ENCODE results near the gene CD209.
"Not testable (repeated sequence)": the region's sequence is repeated elsewhere in the genome, so short reads cannot be mapped to it uniquely, and the experiment has no call there.

Gene CD209

DNA sequence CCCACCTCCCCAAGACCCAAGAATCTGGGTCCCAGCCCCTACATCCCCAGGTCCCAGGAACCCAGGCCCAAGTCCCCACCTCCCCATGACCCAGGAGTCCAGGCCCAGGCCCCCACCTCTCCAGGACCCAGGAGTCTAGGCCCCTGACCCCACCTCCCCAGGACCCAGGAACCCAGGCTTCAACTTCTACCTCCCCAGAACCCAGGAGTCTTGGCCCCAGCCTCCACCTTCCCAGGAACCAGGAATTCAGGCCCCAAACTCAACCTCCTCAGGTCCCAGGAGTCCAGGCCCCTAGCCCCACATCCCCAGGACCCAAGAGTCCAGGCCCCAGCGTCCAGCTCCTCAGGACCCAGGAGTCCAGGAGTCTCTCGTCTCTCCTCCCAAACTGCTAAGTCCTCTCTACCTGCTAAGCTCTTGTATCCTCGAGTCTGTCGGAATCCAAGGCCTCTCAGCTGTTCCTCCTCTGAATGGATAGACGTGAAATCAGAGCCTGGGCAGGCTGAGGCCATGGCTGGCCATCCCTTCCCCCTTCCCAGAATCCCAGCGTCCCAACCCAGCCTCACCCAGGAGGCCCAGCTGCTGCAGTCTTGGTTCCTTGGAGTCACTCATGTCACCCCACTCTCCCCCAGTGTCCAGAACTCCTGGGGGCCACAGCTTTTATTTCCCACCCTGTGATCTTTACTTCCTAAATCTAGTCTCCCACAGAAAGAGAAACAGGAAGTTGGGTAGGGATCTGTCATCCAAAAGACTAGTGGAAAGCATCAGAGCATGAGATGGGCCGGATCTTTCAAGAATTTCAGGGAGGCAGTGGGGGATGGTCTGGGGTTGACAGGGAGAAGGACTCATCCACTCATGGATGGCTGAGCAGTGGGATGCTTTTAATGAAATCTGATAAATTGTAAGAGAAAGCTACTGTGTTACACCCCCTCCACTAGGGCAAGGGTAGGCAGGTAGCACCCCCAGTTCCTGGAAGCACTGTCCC is at the start of gene CD209:
TSS of gene CD209 (minus strand) at position 632 of the 982 bp plus-strand sequence. CDS start at position 609, 23 bp downstream.
- DNase-seq: no peak

DNA sequence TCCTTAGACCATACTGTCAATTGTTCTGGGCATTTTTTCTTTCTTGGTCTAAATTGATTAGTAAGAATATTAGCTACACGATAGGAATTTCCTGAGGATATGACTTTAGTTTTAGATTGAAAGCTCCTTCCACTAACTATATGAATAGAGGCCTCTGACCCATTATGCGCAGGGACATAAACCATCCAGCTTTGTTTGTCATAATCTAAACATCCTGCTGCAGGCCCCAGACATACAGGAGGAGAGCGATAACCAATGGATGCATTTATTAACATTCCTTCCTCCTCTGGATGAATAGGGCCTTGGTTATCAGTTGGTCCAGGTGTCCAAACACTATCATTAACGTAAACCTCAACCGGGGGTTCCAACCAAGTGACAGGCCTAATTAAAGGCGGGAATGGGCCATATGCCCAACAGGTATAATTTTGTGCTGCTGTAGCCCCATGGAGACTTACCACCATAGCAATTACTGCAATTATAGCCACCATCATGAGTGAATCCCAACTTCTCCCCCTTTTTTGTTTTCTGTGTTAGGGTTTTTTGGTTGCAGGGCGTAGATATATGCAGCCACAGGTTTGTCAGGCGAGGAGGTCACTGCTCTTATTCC is 48.3 kb upstream of the CD209 start:
- no peak for DNase-seq

GRCh38 chr19:7793493-7793892 is 46.2 kb upstream of the CD209 start:
- no peak for DNase-seq

DNA sequence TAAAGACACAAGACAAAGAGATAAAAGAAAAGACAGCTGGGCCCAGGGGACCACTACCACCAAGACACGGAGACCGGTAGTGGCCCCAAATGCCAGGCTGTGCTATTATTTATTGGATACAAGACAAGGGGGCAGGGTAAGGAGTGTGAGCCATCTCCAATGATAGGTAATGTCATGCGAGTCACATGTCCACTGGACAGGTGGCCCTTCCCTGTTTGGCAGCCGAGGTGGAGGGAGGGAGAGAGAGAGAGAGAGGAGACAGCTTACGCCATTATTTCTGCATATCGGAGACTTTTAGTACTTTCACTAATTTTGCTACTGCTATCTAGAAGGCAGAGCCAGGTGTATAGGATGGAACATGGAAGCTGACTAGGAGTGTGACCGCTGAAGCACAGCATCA is 45.4 kb upstream of the CD209 start:
- not testable (repeated sequence) for DNase-seq

GRCh38 chr19:7792281-7792680 is 44.9 kb upstream of the CD209 start:
- DNase-seq: no peak

- DNase-seq: no peak
These were observed 43.1 kb upstream of the CD209 start for GRCh38 chr19:7790416-7790815.

DNA sequence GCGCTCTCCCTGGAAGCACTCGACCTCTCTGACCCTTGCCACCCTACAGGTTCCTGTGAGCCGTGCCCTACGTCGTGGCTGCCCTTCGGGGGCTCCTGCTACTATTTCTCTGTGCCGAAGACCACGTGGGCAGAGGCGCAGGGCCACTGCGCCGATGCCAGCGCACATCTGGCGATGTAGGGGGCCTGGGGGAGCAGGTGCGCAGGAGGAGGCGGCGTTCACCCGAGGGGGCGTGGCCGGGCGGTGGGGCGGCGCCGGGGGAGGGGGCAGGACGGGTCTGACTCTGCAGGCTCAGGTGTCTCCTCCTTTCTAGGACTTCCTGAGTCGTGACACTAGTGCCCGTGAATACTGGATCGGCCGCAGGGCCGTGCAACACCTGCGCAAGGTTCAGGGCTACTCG is 42.1 kb upstream of the CD209 start:
- DNase-seq: no peak

- DNase-seq: no peak
These were observed 41.6 kb upstream of the CD209 start for GRCh38 chr19:7788933-7789323.

DNA sequence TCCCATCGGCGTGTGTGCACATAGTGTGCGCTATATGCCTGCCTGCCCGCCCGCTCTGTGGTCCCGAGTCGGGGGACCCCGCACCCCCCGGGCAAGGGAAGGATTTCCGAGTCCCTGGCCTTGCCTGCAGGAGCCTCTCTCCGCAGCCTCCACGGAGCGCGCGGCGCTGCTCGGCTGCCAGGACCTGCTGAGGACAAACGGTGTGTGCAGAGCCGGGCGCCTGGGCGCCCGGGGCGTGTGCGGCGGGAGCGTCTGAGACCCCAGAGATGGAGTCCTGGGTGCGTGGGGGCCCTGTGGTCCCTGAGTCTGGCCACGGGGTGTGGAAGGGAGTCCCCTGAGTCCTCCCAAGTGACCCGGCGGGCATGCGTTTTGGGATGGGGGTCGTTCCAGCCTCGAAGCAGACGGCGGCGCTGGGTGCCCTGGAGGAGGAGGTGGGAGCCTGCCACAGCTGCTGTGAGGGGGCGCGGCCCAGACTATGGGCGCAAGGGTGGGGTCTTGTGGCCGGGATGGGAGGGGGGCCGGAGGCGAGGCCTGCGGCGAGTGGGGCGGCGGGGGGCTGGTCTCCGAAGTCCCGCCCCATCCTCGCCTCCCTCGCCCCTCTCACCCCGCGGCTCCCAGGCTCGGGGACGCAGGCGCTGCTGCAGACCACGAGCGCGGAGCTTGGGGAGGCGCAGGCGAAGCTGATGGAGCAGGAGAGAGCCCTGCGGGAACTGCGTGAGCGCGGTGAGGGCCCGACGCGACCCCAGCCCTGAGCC is 41.0 kb upstream of the CD209 start:
- no peak for DNase-seq

DNA sequence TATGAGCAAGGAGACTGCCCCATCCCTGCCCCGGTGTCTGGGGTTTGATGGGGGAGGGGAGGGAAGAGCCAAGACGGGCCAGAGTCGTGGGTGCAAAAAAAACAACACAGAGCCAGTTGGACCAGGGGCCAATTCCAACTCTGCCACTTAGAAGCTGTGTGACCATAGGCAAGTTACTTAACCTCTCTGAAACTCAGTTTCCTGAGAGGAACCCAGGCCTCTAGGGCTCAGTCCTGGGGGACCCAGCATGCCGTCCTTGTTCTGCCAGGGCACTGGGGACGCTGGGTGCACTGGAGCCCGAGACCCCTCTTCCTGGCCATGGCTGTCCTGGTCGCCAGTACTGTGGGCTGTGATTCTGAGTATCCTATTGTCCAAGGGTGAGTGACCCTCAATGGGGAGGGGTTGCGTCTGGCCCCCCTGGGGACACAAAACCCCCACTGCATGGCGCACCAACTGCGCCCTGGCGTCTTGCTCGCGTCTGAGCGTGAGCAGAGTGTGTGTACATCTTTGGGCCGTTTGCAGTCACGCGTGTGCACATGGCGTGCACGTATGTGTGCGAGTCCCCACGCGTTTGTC is 40.4 kb upstream of the CD209 start:
- DNase-seq: no peak

- no peak for DNase-seq
These were observed 39.8 kb upstream of the CD209 start for GRCh38 chr19:7787141-7787540.

- no peak for DNase-seq
These were observed 37.5 kb upstream of the CD209 start for GRCh38 chr19:7784856-7785255.

- no peak for DNase-seq
These were observed 36.7 kb upstream of the CD209 start for GRCh38 chr19:7783991-7784423.

- no peak for DNase-seq
These were observed 33.8 kb upstream of the CD209 start for GRCh38 chr19:7781157-7781556.

GRCh38 chr19:7779631-7780486 is 32.5 kb upstream of the CD209 start:
- no peak for DNase-seq

DNA sequence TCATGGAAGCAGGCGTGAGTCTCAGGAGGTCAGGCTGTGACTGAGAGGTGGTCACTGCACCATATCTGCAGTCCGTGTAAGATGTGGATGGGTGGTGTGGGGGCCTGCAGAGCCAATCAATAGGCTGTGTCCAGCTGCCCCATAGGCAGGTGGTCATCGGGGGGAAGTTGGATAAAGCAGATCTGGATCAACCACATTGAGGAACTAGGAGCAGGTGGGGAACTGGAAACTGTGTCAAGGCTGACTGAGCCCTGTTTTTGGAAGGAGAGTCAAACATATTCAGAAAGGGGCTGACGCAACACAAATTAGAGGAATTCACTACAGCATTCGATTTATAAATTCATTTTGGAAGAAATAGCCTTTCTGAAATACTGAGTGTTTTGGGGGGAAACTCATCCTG is 30.7 kb upstream of the CD209 start:
- no peak for DNase-seq

DNA sequence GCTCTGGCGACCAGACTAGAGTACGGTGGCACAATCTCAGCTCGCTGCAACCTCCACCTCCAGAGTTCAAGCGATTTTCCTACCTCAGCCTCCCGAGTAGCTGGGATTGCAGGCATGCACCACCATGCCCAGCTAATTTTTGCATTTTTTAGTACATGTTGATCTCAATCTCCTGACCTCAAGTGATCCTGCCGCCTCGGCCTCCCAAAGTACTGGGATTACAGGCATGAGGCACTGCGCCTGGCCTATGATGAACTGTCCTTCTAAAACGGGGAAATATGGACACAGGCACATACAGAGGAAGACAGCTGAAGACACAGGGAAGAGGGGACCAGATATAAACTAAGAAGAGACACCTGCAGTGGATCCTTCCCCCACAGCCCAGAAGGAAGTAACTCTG is 28.4 kb upstream of the CD209 start:
- no peak for DNase-seq

GRCh38 chr19:7773841-7774240 is 26.5 kb upstream of the CD209 start:
- no peak for DNase-seq

DNA sequence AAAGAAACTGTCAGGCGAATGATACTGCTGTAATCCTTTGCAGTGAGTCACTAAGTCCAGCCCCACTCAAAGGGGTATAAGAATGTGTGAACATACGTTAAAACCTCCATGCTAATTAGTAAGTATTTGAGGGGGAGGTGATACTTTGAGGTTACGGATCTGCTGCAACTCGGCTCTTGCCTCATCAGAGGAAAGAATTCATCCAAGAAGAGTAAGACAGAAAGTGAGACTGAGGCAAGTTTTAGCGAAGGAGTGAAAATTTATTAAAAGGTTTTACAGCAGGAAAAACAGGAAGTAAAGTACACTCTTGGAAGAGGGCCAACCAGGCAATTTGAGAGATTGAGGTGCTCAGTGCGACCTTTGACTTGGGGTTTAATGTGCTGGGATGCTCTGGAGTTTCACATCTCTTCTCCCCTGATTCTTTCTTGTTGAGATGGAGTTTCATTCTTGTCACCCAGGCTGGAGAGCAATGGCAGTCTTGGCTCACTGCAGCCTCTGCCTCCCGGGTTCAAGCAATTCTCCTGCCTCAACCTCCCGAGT is 25.5 kb upstream of the CD209 start:
- no peak for DNase-seq

- DNase-seq: no peak
These were observed 23.7 kb upstream of the CD209 start for GRCh38 chr19:7771072-7771471.

GRCh38 chr19:7769171-7769570 is 21.8 kb upstream of the CD209 start:
- no peak for DNase-seq

DNA sequence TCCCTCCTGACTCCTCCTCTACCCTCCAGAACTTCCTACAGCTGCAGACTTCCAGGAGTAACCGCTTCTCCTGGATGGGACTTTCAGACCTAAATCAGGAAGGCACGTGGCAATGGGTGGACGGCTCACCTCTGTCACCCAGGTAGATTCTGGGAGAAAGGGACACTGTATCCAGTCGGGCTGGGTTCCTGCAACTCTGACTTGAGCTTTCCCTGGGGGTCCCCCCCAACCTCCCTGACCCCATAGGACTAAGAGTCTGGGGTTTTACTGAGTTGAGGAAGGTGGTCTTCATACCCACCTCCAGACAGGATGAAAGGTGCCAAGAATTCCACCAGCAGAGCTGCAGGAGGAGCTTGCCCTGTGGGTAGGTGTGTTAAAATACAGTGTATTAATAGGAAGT is 20.2 kb upstream of the CD209 start:
- DNase-seq: no peak

Data from NCI-H446 (cell line).